B cell (primary cell): ENCODE measurements around the gene NTM. TPM values are rescaled to one million over a fixed set of nuclear protein-coding genes. Genes with fewer than 3 reads are reported as not detected.

ENCODE experiments used
- ATAC-seq: fragments of 200-7000 bp; cut with Tn5 transposase; one replicate; pipeline ENCODE4 v1.10.0; 2021; ENCODE audit warnings: low read depth, mild to moderate bottlenecking, moderate number of reproducible peaks, moderate library complexity
- CTCF ChIA-PET: fragments of 350-600 bp; sonication (Branson Sonifier 250); formaldehyde crosslinking; loops from one replicate; lab custom pipeline; 2021; ENCODE audit warnings: antibody characterized with exemption, inconsistent platforms; lab: Charles Lee
- POLR2A ChIA-PET: fragments of 350-600 bp; sonication (Branson Sonifier 250); formaldehyde crosslinking; loops from one replicate; lab custom pipeline; 2021; ENCODE audit warnings: antibody characterized with exemption; lab: Charles Lee
- DNase-seq: peaks from one replicate; pipeline ENCODE4 v3.0.0; 2013
- H2AFZ ChIP-seq: 2 replicates; pipeline ENCODE4 v1.6.1; 2012; ENCODE audit warnings: mild to moderate bottlenecking, low read depth, low read length; ENCODE audit not compliant: insufficient read depth, poor library complexity, severe bottlenecking
- H3K27ac ChIP-seq, 2 donors: 1 replicate in 1 of 2; 2 replicates in 1 of 2; pipeline ENCODE4 v1.5.1; 2012 to 2013; ENCODE audit warnings: low read length in 2 of 2, mild to moderate bottlenecking in 2 of 2, moderate library complexity in 1 of 2
- H3K27me3 ChIP-seq, 4 experiments: fragments of 200-600 bp in 1 of 4; sonication (generic) in 1 of 4; replicated peaks in 1 of 4; 1 replicate in 2 of 4; 2 replicates in 2 of 4; pipeline versions ENCODE4 v1.6.1 to v1.7.0; 2013 to 2016; ENCODE audit warnings: low read length in 3 of 4, mild to moderate bottlenecking in 2 of 4, mixed read lengths in 1 of 4, moderate library complexity in 1 of 4; ENCODE audit not compliant: insufficient read depth in 4 of 4, control insufficient read depth in 3 of 4; ENCODE audit errors: control extremely low read depth in 1 of 4
- H3K36me3 ChIP-seq, 2 experiments: replicated peaks in 1 of 2; 1 replicate in 1 of 2; 2 replicates in 1 of 2; pipeline versions ENCODE4 v1.6.1 to v1.7.1; 2013; ENCODE audit warnings: low read length in 1 of 2; ENCODE audit not compliant: insufficient read depth in 2 of 2, control insufficient read depth in 1 of 2; ENCODE audit errors: control extremely low read depth in 1 of 2, extremely low read depth in 1 of 2
- H3K4me1 ChIP-seq, 2 donors: fragments of 200-600 bp in 1 of 2; sonication (generic) in 1 of 2; 1 replicate in 1 of 2; 2 replicates in 1 of 2; pipeline versions ENCODE4 v1.5.1 to v1.6.1; 2013 to 2017; ENCODE audit warnings: low read length in 2 of 2; ENCODE audit not compliant: control insufficient read depth in 2 of 2, insufficient read depth in 2 of 2
- H3K4me2 ChIP-seq: replicated peaks from 2 replicates; pipeline ENCODE3; 2012; ENCODE audit warnings: mild to moderate bottlenecking, low read depth, low read length; ENCODE audit not compliant: poor library complexity, severe bottlenecking
- H3K4me3 ChIP-seq, 5 experiments: fragments of 200-600 bp in 1 of 5; sonication (generic) in 1 of 5; 1 replicate in 3 of 5; 2 replicates in 2 of 5; pipeline versions ENCODE4 v1.5.1 to v1.7.0; 2011 to 2016; ENCODE audit warnings: low read length in 4 of 5, mild to moderate bottlenecking in 4 of 5, low read depth in 2 of 5, control low read depth in 1 of 5, moderate library complexity in 1 of 5; ENCODE audit not compliant: insufficient read depth in 1 of 5; ENCODE audit errors: control extremely low read depth in 1 of 5, extremely low read depth in 1 of 5
- H3K79me2 ChIP-seq: fragments of 200-600 bp; sonication (generic); one replicate; pipeline ENCODE4 v1.6.0; 2016; ENCODE audit warnings: low read length; ENCODE audit not compliant: control insufficient read depth, insufficient read depth
- H3K9ac ChIP-seq: fragments of 200-600 bp; sonication (generic); 2 replicates; pipeline ENCODE4 v1.6.1; 2017; ENCODE audit warnings: mild to moderate bottlenecking, low read length, moderate library complexity
- H3K9me3 ChIP-seq, 3 donors: one replicate each; pipeline versions ENCODE4 v1.6.1 to v1.7.1; 2013; ENCODE audit warnings: low read length in 2 of 3; ENCODE audit not compliant: control insufficient read depth in 2 of 3, insufficient read depth in 1 of 3; ENCODE audit errors: control extremely low read depth in 1 of 3
- H4K20me1 ChIP-seq: 2 replicates; pipeline ENCODE4 v1.6.0; 2012; ENCODE audit warnings: mild to moderate bottlenecking, low read length; ENCODE audit not compliant: insufficient read depth, control insufficient read depth, poor library complexity, severe bottlenecking
- H3K27ac Mint-ChIP-seq: one replicate; pipeline ENCODE4 v1.8.0; 2021; ENCODE audit warnings: mixed read lengths
- H3K27me3 Mint-ChIP-seq: one replicate; pipeline ENCODE4 v1.8.0; 2021; ENCODE audit warnings: mixed read lengths
- H3K4me1 Mint-ChIP-seq: one replicate; pipeline ENCODE4 v1.8.0; 2021; ENCODE audit warnings: mixed read lengths
- H3K4me3 Mint-ChIP-seq: one replicate; pipeline ENCODE4 v1.8.0; 2021; ENCODE audit warnings: mixed read lengths
- H3K9me3 Mint-ChIP-seq: one replicate; pipeline ENCODE4 v1.8.0; 2022; ENCODE audit warnings: mixed read lengths; ENCODE audit not compliant: insufficient read depth
- CTCF ChIP-seq: fragments of 200-600 bp; IDR thresholded peaks from one replicate; pipeline ENCODE4 v1.8.0; 2022; ENCODE audit warnings: antibody characterized with exemption, mild to moderate bottlenecking
- EZH2 ChIP-seq: IDR thresholded peaks from 2 replicates; pipeline ENCODE4 v1.6.1; 2012; ENCODE audit warnings: borderline replicate concordance, low read depth, mild to moderate bottlenecking, moderate library complexity, low read length; ENCODE audit not compliant: insufficient read depth, poor library complexity, severe bottlenecking
- WGBS: methylation state at CpG from one replicate; pipeline ENCODE4 v1.1.5; 2013; ENCODE audit warnings: missing lambda C conversion rate; ENCODE audit not compliant: insufficient coverage; 5-methylcytosine and 5-hydroxymethylcytosine counted together
- intact Hi-C: fragments of 100-400 bp; cut with micrococcal nuclease; formaldehyde crosslinking; loops from one replicate; pipeline ENCODE4 v1.10.0; 2022
- polyA plus RNA-seq: library from polyadenylated mRNA; depleted of rRNA; stranded (reverse); fragments of >200 nt; gene quantifications from 2 replicates; pipeline ENCODE4 v1.2.3, GENCODE V29; 2012
- total RNA-seq, 2 donors: library from RNA; stranded (reverse); fragments of 120-200 nt in 1 of 2; gene quantifications; 1 replicate in 1 of 2; 2 replicates in 1 of 2; pipeline versions ENCODE4 v1.2.3 to v1.2.4, GENCODE V29; 2013 to 2022

NTM gene
- total and polyA plus RNA-seq, 2 donors (not counting 1 experiment from before 2014, with no cell fraction given), result not detected

GRCh38 chr11:131913267-131913666, 542.9 kb downstream of the NTM start:
- Histone ChIP-seq H3K79me2 (no peaks in the 10 kb centered on the region), H3K9me3 (peaks cover 0 to 6% (median 0%) of the 10 kb centered on the region in 3 donors), H3K36me3 (no peaks in the 10 kb centered on the region), H3K27me3 (peaks cover 0 to 14% (median 3%) of the 10 kb centered on the region in 4 experiments), H4K20me1 (no peaks in the 10 kb centered on the region), H3K4me2 (no peak overlapping the region), H3K4me1 (no peaks in the 10 kb centered on the region), H2AFZ (no peak overlapping the region), H3K9ac (no peak overlapping the region), H3K4me3 (no peak overlapping the region), H3K27ac (no peak overlapping the region)
- Mint-ChIP-seq H3K27ac (no peak overlapping the region), H3K4me1 (no peaks in the 10 kb centered on the region), H3K27me3 (peaks cover 33% of the 10 kb centered on the region), H3K4me3 (no peak overlapping the region), H3K9me3 (no peaks in the 10 kb centered on the region)
- DNase-seq (no peak), ATAC-seq (no peak)
- TF ChIP-seq CTCF (no peak), EZH2 (no peak)
- intact Hi-C loops, result no loop called here
- 90% methylated on average over 2 of the region's 4 CpGs for WGBS
- ChIA-PET POLR2A (no interaction called here), CTCF (no interaction called here)

GRCh38 chr11:131914361-131914774, 544.0 kb downstream of the NTM start:
- peaks cover 22% of the 10 kb centered on the region for H3K27me3 Mint-ChIP-seq
- Histone ChIP-seq H3K4me1 (no peaks in the 10 kb centered on the region), H3K27me3 (peaks cover 0 to 14% (median 3%) of the 10 kb centered on the region in 4 experiments), H3K4me2 (no peak overlapping the region), H2AFZ (no peak overlapping the region), H3K27ac (no peak overlapping the region), H3K9ac (no peak overlapping the region), H3K4me3 (no peak overlapping the region), H3K9me3 (peaks cover 0 to 6% (median 0%) of the 10 kb centered on the region in 3 donors), H3K36me3 (no peaks in the 10 kb centered on the region), H3K79me2 (no peaks in the 10 kb centered on the region), H4K20me1 (no peaks in the 10 kb centered on the region)
- no peak overlapping the region for H3K4me3 Mint-ChIP-seq
- POLR2A ChIA-PET, result no interaction called here
- ATAC-seq (no peak), DNase-seq (no peak)
- H3K9me3 Mint-ChIP-seq, result no peaks in the 10 kb centered on the region
- CTCF ChIA-PET, result no interaction called here
- intact Hi-C loops, result no loop called here
- TF ChIP-seq EZH2, result no peak
- no peak overlapping the region for H3K27ac Mint-ChIP-seq
- WGBS, result no CpG with 5 or more reads among the region's 3 CpGs
- no peaks in the 10 kb centered on the region for H3K4me1 Mint-ChIP-seq
